Parathyroid adenoma (tissue), 2 donors: ENCODE measurements around the gene WBP2.
"Not testable (repeated sequence)": the region's sequence is repeated elsewhere in the genome, so short reads cannot be mapped to it uniquely, and the experiment has no call there.

Source experiments
- H2AFZ ChIP-seq: fragments of 300-600 bp; sonication (generic); one replicate; pipeline ENCODE4 v1.7.0; 2017; ENCODE audit warnings: antibody characterized with exemption, mild to moderate bottlenecking
- H3K27ac ChIP-seq: fragments of 300-600 bp; sonication (generic); one replicate; pipeline ENCODE4 v1.7.0; 2017
- H3K27me3 ChIP-seq: fragments of 300-600 bp; sonication (generic); one replicate; pipeline ENCODE4 v1.7.0; 2017; ENCODE audit warnings: low read length; ENCODE audit not compliant: control insufficient read depth, insufficient read depth
- H3K36me3 ChIP-seq: fragments of 300-600 bp; sonication (generic); one replicate; pipeline ENCODE4 v1.7.0; 2017; ENCODE audit warnings: low read length; ENCODE audit not compliant: control insufficient read depth, insufficient read depth
- H3K4me1 ChIP-seq: fragments of 300-600 bp; sonication (generic); one replicate; pipeline ENCODE4 v1.7.0; 2017; ENCODE audit warnings: control low read depth
- H3K4me2 ChIP-seq: fragments of 300-600 bp; sonication (generic); one replicate; pipeline ENCODE4 v1.7.0; 2017; ENCODE audit warnings: low read length
- H3K4me3 ChIP-seq: fragments of 300-600 bp; sonication (generic); one replicate; pipeline ENCODE4 v1.7.0; 2017; ENCODE audit warnings: low read depth, low read length
- H3K79me2 ChIP-seq: fragments of 300-600 bp; sonication (generic); one replicate; pipeline ENCODE4 v1.7.0; 2017; ENCODE audit warnings: control low read depth
- H3K9ac ChIP-seq: fragments of 300-600 bp; sonication (generic); one replicate; pipeline ENCODE4 v1.7.0; 2017; ENCODE audit warnings: mild to moderate bottlenecking
- H3K9me3 ChIP-seq: fragments of 300-600 bp; sonication (generic); one replicate; pipeline ENCODE4 v1.7.0; 2017; ENCODE audit warnings: low read length; ENCODE audit not compliant: control insufficient read depth
- CTCF ChIP-seq: fragments of 300-600 bp; sonication (generic); IDR thresholded peaks from one replicate; pipeline ENCODE4 v1.7.0; 2017; ENCODE audit warnings: antibody characterized with exemption, mild to moderate bottlenecking
- donor health status: primary hyperparathyroidism.

WBP2 gene

DNA sequence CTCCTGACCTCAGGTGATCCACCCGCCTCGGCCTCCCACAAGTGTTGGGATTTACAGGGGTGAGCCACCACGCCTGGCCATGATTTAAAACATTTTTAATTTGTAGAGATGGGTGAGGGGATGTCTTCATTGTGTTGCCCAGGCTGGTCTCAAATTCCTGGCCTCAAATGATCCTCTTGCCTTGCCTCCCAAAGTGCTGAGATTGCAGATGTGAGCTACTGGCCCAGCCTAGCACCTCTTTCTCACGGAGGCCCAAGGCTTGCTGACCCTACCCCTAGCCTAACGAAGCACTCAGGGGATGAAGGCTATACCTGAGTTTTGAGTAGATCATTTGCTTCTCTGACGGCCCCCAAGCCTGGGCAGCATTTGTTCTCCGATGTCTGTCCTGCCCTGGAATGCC is 44.0 kb downstream of the WBP2 start:
- no peaks in the 10 kb centered on the region for H3K4me1 ChIP-seq
- no peaks in the 10 kb centered on the region for H3K36me3 ChIP-seq
- no peak for TF ChIP-seq CTCF

DNA sequence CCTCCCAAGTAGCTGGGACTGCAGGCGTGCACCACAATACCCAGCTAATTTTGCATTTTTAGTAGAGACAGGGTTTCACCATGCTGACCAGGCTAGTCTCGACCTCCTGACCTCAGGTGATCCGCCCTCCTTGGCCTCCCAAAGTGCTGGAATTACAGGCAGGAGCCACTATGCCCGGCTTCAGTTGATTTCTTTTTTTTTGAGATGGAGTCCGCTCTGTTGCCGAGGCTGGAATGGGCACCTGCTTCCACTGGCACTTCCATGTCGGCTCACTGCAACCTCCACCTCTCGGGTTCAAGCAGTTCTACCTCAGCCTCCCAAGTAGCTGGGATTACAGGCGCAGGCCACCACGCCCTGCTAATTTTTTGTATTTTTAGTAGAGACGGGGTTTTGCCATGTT is 44.4 kb downstream of the WBP2 start:
- H3K79me2 ChIP-seq = peaks cover 31% of the 10 kb centered on the region
- H3K4me3 ChIP-seq, H3K9me3 ChIP-seq, H2AFZ ChIP-seq, H3K27ac ChIP-seq, H3K9ac ChIP-seq, H3K4me1 ChIP-seq, H3K27me3 ChIP-seq, H3K4me2 ChIP-seq, H3K36me3 ChIP-seq: not testable (repeated sequence)

More for the DNA sequence above, 44.0 kb downstream of the WBP2 start:
- peaks cover 27% of the 10 kb centered on the region for H3K79me2 ChIP-seq
- no peaks in the 10 kb centered on the region for H3K27me3 ChIP-seq
- H2AFZ ChIP-seq = no peak overlapping the region
- no peak overlapping the region for H3K4me3 ChIP-seq
- no peaks in the 10 kb centered on the region for H3K9me3 ChIP-seq
- no peak overlapping the region for H3K4me2 ChIP-seq
- no peak overlapping the region for H3K27ac ChIP-seq
- no peak overlapping the region for H3K9ac ChIP-seq

- H3K9me3 ChIP-seq = no peaks in the 10 kb centered on the region
- no peaks in the 10 kb centered on the region for H3K4me1 ChIP-seq
- H3K27me3 ChIP-seq = no peaks in the 10 kb centered on the region
- H3K79me2 ChIP-seq = peaks cover 36% of the 10 kb centered on the region
- no peaks in the 10 kb centered on the region for H3K36me3 ChIP-seq
- no peak overlapping the region for H2AFZ ChIP-seq
- H3K4me2 ChIP-seq = no peak overlapping the region
- H3K9ac ChIP-seq = no peak overlapping the region
- no peak for TF ChIP-seq CTCF
- H3K4me3 ChIP-seq = no peak overlapping the region
- H3K27ac ChIP-seq = no peak overlapping the region
These were observed 44.9 kb downstream of the WBP2 start for GRCh38 chr17:75810216-75810615.

DNA sequence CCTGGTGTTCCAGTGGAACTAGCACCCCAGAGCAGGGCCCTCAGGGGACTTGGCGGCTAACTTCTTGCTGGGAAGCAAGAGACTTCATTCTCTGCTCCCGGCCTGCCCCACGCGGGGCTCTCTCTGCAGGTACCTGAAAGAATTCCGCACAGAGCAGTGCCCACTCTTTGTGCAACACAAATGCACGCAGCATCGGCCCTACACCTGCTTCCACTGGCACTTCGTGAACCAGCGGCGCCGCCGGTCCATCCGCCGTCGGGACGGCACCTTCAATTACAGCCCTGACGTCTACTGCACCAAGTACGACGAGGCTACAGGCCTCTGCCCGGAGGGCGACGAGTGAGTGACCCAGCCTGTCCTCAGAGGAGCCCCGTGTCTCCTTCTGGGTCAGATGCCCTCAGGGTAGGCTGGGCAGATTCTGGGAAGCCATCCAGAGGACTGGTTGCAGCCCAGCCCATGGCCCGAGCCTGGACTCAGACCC is 45.5 kb downstream of the WBP2 start:
- H3K4me2 ChIP-seq = no peak overlapping the region
- TF ChIP-seq CTCF = no peak
- H3K4me1 ChIP-seq = no peaks in the 10 kb centered on the region
- no peaks in the 10 kb centered on the region for H3K36me3 ChIP-seq
- H3K27ac ChIP-seq = no peak overlapping the region
- H3K9ac ChIP-seq = no peak overlapping the region
- peaks cover 40% of the 10 kb centered on the region for H3K79me2 ChIP-seq
- H2AFZ ChIP-seq = no peak overlapping the region
- H3K27me3 ChIP-seq = no peaks in the 10 kb centered on the region
- H3K4me3 ChIP-seq = no peak overlapping the region
- H3K9me3 ChIP-seq = no peaks in the 10 kb centered on the region

DNA sequence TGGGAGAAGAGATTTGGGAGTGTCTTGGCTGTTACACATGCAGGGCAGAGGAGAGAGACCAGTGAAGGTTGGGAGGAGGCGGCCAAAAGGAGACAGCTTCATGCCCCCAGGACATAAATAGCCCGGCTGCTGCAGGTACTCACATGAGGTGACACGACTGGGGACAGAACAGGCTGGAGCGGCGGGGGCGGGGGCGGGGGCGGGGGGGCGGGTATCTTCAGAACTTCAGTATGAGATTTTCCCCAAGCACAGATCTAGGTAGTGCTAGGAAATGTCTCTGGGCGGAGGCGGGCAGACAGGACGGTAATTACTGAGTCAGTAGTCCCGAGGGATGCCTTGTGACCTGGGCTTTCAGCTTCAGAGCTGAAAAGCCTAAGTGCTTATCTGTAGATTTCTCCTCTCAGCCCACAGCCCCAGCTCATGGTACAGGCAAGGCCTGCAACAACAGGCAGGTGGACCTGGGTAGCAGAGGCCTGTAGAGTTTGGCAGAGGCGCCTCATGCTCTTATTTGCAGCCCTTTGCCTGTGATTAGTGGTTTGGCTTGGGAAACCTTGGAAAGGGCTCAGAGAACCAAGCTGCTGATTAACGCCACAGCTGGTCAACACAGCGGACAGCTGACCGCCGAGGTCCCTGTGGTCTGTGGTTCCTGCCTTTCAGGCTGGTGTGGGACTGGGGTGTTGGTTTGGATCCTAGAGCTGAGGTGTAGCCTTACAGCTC is 46.1 kb downstream of the WBP2 start:
- H3K79me2 ChIP-seq = peaks cover 44% of the 10 kb centered on the region
- H2AFZ ChIP-seq = no peak overlapping the region
- H3K9ac ChIP-seq = no peak overlapping the region
- no peak overlapping the region for H3K4me3 ChIP-seq
- H3K9me3 ChIP-seq = no peaks in the 10 kb centered on the region
- H3K27me3 ChIP-seq = no peaks in the 10 kb centered on the region
- H3K4me1 ChIP-seq = no peaks in the 10 kb centered on the region
- no peaks in the 10 kb centered on the region for H3K36me3 ChIP-seq
- no peak for TF ChIP-seq CTCF
- H3K27ac ChIP-seq = peak overlapping the region; percentile 12
- no peak overlapping the region for H3K4me2 ChIP-seq
